CD4-positive, CD25-positive, alpha-beta regulatory T cell (primary cell): ENCODE data around the gene IRF7. TPM values are rescaled to one million over a fixed set of nuclear protein-coding genes. Genes with fewer than 3 reads are reported as not detected.

Source experiments
- ATAC-seq, 2 donors: fragments of 150-1000 bp; cut with Tn5 transposase; one replicate each; pipeline ENCODE4 v1.10.0; 2021; ENCODE audit warnings: low read depth in 2 of 2, moderate number of reproducible peaks in 2 of 2, moderate library complexity in 1 of 2
- DNase-seq, 3 donors: peaks; one replicate each; pipeline versions ENCODE4 v3.0.0 to v3.0.0-alpha.2; 2012 to 2022; ENCODE audit warnings: mixed read lengths in 1 of 3
- H3K27ac ChIP-seq: one replicate; pipeline ENCODE4 v1.7.0; 2013; ENCODE audit warnings: mild to moderate bottlenecking, low read length; ENCODE audit not compliant: insufficient read depth, poor library complexity, severe bottlenecking
- H3K27me3 ChIP-seq: one replicate; pipeline ENCODE4 v1.7.0; 2013; ENCODE audit warnings: low read length; ENCODE audit not compliant: control insufficient read depth, insufficient read depth
- H3K36me3 ChIP-seq: one replicate; pipeline ENCODE4 v1.7.0; 2013; ENCODE audit warnings: mild to moderate bottlenecking, low read length, moderate library complexity; ENCODE audit not compliant: control insufficient read depth, insufficient read depth
- H3K4me1 ChIP-seq: 2 replicates; pipeline ENCODE4 v1.7.0; 2013; ENCODE audit warnings: mild to moderate bottlenecking, low read length; ENCODE audit not compliant: insufficient read depth, control insufficient read depth, poor library complexity, severe bottlenecking
- H3K4me3 ChIP-seq: one replicate; pipeline ENCODE4 v1.7.0; 2013; ENCODE audit warnings: low read depth, mild to moderate bottlenecking, low read length, moderate library complexity
- H3K9me3 ChIP-seq, 2 experiments: 1 replicate in 1 of 2; 2 replicates in 1 of 2; pipeline ENCODE4 v1.7.0; 2013; ENCODE audit warnings: low read length in 2 of 2, mild to moderate bottlenecking in 1 of 2, moderate library complexity in 1 of 2; ENCODE audit not compliant: control insufficient read depth in 2 of 2
- H3K27ac Mint-ChIP-seq, 3 donors: one replicate each; pipeline ENCODE4 v1.8.0; 2020 to 2022; ENCODE audit warnings: mild to moderate bottlenecking in 3 of 3, mixed read lengths in 3 of 3, moderate library complexity in 2 of 3
- H3K27me3 Mint-ChIP-seq: one replicate; pipeline ENCODE4 v1.8.0; 2022; ENCODE audit warnings: mild to moderate bottlenecking, mixed read lengths
- H3K36me3 Mint-ChIP-seq: one replicate; pipeline ENCODE4 v1.8.0; 2020; ENCODE audit warnings: mixed read lengths
- H3K4me1 Mint-ChIP-seq, 4 donors: one replicate each; pipeline ENCODE4 v1.8.0; 2020 to 2022; ENCODE audit warnings: mixed read lengths in 4 of 4, mild to moderate bottlenecking in 1 of 4
- H3K4me3 Mint-ChIP-seq, 4 donors: one replicate each; pipeline ENCODE4 v1.8.0; 2020 to 2022; ENCODE audit warnings: mild to moderate bottlenecking in 4 of 4, mixed read lengths in 4 of 4, moderate library complexity in 3 of 4
- H3K9me3 Mint-ChIP-seq, 7 donors: one replicate each; pipeline ENCODE4 v1.8.0; 2020 to 2022; ENCODE audit warnings: mixed read lengths in 7 of 7, mild to moderate bottlenecking in 3 of 7, moderate library complexity in 2 of 7
- polyA plus RNA-seq, 4 donors: library from polyadenylated mRNA; unstranded; fragments of 300-500 nt; fragmentation: Illumina TruSeq; gene quantifications; one replicate each; pipeline ENCODE4 v1.2.3, GENCODE V29; 2021
- total RNA-seq: library from RNA; stranded (reverse); gene quantifications from one replicate; pipeline ENCODE4 v1.2.3, GENCODE V29; 2022

The IRF7 gene
- total and polyA plus RNA-seq, 5 donors from 2014 or later = 27.2 to 120 (median 29.2) TPM

GRCh38 chr11:607020-607780 is 8.6 kb downstream of the IRF7 start:
- DNase-seq (no peak), ATAC-seq (no peak)
- Mint-ChIP-seq H3K27me3 (no peaks in the 10 kb centered on the region), H3K27ac (peak overlapping the region in 1 of 3 donors; percentile 9), H3K36me3 (peaks cover 7% of the 10 kb centered on the region), H3K9me3 (peaks cover 0 to 2% (median 0%) of the 10 kb centered on the region in 7 donors), H3K4me1 (peaks cover 0 to 4% (median under 1%) of the 10 kb centered on the region in 4 donors), H3K4me3 (no peak overlapping the region)
- peaks cover 76% of the 10 kb centered on the region for H3K36me3 ChIP-seq
- no peaks in the 10 kb centered on the region for H3K4me1 ChIP-seq
- no peaks in the 10 kb centered on the region for H3K9me3 ChIP-seq
- H3K4me3 ChIP-seq = no peak overlapping the region
- H3K27me3 ChIP-seq = no peaks in the 10 kb centered on the region
- no peak overlapping the region for H3K27ac ChIP-seq

DNA sequence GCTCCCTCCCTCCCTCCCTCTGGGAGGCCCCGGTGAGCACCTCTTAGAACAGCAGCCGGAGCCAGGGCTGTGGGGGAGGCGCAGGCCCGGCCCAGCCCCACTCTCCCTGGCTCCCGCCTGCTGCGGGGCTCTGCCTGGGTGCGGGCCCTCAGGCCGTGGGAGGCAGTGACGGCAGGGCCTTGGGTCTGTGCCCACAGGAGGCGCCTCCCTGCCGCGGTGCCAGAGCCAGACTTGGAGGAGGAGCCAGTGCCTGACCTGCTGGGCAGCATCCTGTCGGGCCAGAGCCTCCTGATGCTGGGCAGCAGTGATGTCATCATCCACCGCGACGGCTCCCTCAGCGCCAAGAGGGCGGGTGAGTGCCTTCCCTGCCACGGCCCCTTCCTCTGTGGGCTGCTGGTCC is 9.5 kb downstream of the IRF7 start:
- Mint-ChIP-seq H3K9me3 (peaks cover 0 to 2% (median 0%) of the 10 kb centered on the region in 7 donors), H3K27me3 (no peaks in the 10 kb centered on the region), H3K4me3 (no peak overlapping the region), H3K4me1 (no peaks in the 10 kb centered on the region), H3K27ac (peak overlapping the region in 1 of 3 donors; percentile 32), H3K36me3 (peaks cover 10% of the 10 kb centered on the region)
- DNase-seq (no peak), ATAC-seq (no peak)
- Histone ChIP-seq H3K36me3 (peaks cover 78% of the 10 kb centered on the region), H3K4me1 (no peaks in the 10 kb centered on the region), H3K27ac (no peak overlapping the region), H3K27me3 (no peaks in the 10 kb centered on the region), H3K4me3 (no peak overlapping the region), H3K9me3 (no peaks in the 10 kb centered on the region)

DNA sequence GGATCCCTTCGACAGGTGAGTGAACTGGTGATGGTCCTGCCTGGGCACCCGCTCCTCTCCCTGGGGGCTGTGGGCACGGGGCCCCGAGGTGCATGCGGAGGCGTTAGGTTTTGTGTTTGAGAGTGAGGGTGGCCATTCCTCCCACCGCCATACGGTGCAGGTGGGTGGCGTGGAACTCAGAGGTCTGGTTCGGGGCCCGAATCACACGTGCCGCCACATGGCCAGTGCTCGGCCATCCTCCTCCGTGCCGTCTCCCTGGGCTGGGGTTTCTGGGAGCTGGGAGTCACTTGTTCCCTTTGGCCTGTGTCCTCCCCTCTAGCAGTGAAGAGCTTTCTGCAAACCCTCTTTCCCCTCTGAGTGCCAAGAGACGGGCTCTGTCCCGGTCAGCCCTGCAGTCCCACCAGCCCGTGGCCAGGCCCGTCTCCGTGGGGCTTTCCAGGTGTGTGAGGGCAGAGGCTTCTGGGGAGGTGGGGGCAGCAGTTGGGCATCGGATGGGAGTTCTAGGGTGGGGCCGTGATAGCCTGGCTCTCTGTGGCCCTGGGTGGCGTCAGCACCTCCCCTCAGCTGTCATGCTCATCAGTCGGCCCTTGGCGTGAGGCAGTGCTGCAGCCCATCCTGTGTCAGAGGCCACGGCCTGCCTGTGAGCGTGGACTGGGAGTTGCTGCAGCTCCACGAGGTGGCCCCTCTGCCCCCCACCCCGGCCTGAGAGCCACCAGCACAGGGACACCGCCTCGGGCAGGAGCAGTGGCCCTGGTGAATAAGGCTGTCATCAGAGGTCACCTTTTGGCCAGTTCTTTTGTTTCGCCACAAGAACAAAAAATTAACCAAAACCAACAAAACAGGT is 10.2 kb downstream of the IRF7 start:
- H3K9me3 Mint-ChIP-seq = peaks cover 0 to 2% (median 0%) of the 10 kb centered on the region in 7 donors
- H3K27ac Mint-ChIP-seq = no peak overlapping the region
- DNase-seq (no peak), ATAC-seq (no peak)
- H3K4me3 Mint-ChIP-seq = no peak overlapping the region
- H3K4me3 ChIP-seq = no peak overlapping the region
- peaks cover 74% of the 10 kb centered on the region for H3K36me3 ChIP-seq
- H3K27me3 Mint-ChIP-seq = no peaks in the 10 kb centered on the region
- H3K27ac ChIP-seq = no peak overlapping the region
- H3K9me3 ChIP-seq = no peaks in the 10 kb centered on the region
- peaks cover 10% of the 10 kb centered on the region for H3K36me3 Mint-ChIP-seq
- no peaks in the 10 kb centered on the region for H3K4me1 Mint-ChIP-seq
- H3K4me1 ChIP-seq = no peaks in the 10 kb centered on the region
- no peaks in the 10 kb centered on the region for H3K27me3 ChIP-seq

- H3K27ac Mint-ChIP-seq = no peak overlapping the region
- no peaks in the 10 kb centered on the region for H3K4me1 ChIP-seq
- H3K27ac ChIP-seq = no peak overlapping the region
- H3K9me3 Mint-ChIP-seq = no peaks in the 10 kb centered on the region
- H3K36me3 ChIP-seq = peaks cover 76% of the 10 kb centered on the region
- H3K36me3 Mint-ChIP-seq = peaks cover 15% of the 10 kb centered on the region
- H3K4me3 Mint-ChIP-seq = no peak overlapping the region
- H3K27me3 ChIP-seq = no peaks in the 10 kb centered on the region
- no peak overlapping the region for H3K4me3 ChIP-seq
- H3K4me1 Mint-ChIP-seq = no peaks in the 10 kb centered on the region
- H3K27me3 Mint-ChIP-seq = no peaks in the 10 kb centered on the region
- H3K9me3 ChIP-seq = no peaks in the 10 kb centered on the region
- ATAC-seq (no peak), DNase-seq (no peak)
These were observed 12.6 kb downstream of the IRF7 start for GRCh38 chr11:603154-603553.

- Mint-ChIP-seq H3K9me3 (no peaks in the 10 kb centered on the region), H3K27ac (no peak overlapping the region), H3K27me3 (no peaks in the 10 kb centered on the region), H3K36me3 (peaks cover 15% of the 10 kb centered on the region), H3K4me1 (no peaks in the 10 kb centered on the region), H3K4me3 (no peak overlapping the region)
- Histone ChIP-seq H3K4me3 (no peak overlapping the region), H3K36me3 (peaks cover 75% of the 10 kb centered on the region), H3K27ac (no peak overlapping the region), H3K9me3 (no peaks in the 10 kb centered on the region), H3K27me3 (no peaks in the 10 kb centered on the region), H3K4me1 (no peaks in the 10 kb centered on the region)
- ATAC-seq = no peak
- no peak for DNase-seq
These were observed 14.0 kb downstream of the IRF7 start for GRCh38 chr11:601573-602245.

GRCh38 chr11:598005-598680 is 17.6 kb downstream of the IRF7 start:
- Mint-ChIP-seq H3K27me3 (no peaks in the 10 kb centered on the region), H3K4me3 (no peak overlapping the region), H3K27ac (peak overlapping the region in 1 of 3 donors; percentile 36), H3K36me3 (peaks cover 14% of the 10 kb centered on the region), H3K4me1 (no peaks in the 10 kb centered on the region), H3K9me3 (no peaks in the 10 kb centered on the region)
- DNase-seq (no peak), ATAC-seq (no peak)
- Histone ChIP-seq H3K4me1 (no peaks in the 10 kb centered on the region), H3K36me3 (peaks cover 81% of the 10 kb centered on the region), H3K27ac (no peak overlapping the region), H3K27me3 (no peaks in the 10 kb centered on the region), H3K4me3 (no peak overlapping the region), H3K9me3 (no peaks in the 10 kb centered on the region)

DNA sequence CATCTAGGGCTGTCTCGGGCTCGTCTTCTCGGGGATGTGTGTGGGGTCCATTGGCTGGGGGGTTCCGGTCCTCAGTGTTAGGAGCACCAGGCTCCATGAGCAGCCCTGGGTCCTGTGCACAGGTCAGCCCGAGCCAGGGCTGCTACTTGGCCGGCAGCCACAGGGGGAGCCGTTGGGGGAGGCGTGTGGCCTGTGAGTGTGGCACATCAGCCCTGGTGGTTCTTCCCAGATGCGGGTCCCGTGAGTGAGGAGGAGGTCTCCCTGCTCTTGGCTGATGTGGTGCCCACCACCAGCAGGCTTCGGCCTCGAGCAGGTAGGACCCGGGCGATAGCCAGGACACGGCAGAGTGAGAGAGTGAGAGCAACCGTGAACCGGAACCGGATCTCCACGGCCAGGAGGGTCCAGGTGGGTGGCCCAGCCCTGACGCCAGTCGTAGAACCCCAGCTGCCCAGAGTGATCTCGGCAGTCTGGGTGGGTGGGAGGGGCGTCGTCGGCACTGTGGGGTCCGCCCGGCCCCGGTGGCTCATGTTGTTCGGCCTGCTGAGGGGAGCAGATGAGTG is 18.5 kb downstream of the IRF7 start:
- DNase-seq (no peak), ATAC-seq (peak in 1 of 2 donors; percentile 24)
- H3K4me1 Mint-ChIP-seq = no peaks in the 10 kb centered on the region
- Histone ChIP-seq H3K27me3 (no peaks in the 10 kb centered on the region), H3K9me3 (no peaks in the 10 kb centered on the region), H3K4me1 (no peaks in the 10 kb centered on the region), H3K27ac (no peak overlapping the region), H3K4me3 (no peak overlapping the region), H3K36me3 (peaks cover 83% of the 10 kb centered on the region)
- peaks cover 21% of the 10 kb centered on the region for H3K36me3 Mint-ChIP-seq
- H3K4me3 Mint-ChIP-seq = no peak overlapping the region
- H3K9me3 Mint-ChIP-seq = no peaks in the 10 kb centered on the region
- no peak overlapping the region for H3K27ac Mint-ChIP-seq
- H3K27me3 Mint-ChIP-seq = no peaks in the 10 kb centered on the region
